ENCODE results near the gene ANKH.

- no peak for TF ChIP-seq BCLAF1 (IDR thresholded peaks at IDR 0.05)
- TF ChIP-seq MXI1 (IDR thresholded peaks at IDR 0.05; ENCODE audit: low read depth, low read length) = no peak
- TF ChIP-seq ATF3 (IDR thresholded peaks at IDR 0.05; ENCODE audit: borderline replicate concordance, extremely low read depth, low read depth, low read length) = no peak
- no peak for TF ChIP-seq CBFB (IDR thresholded peaks at IDR 0.05; ENCODE audit: low read depth)
- TF ChIP-seq GABPA (IDR thresholded peaks at IDR 0.05; ENCODE audit: low read depth) = no peak
- TF ChIP-seq BRCA1 (IDR thresholded peaks at IDR 0.05; ENCODE audit: low read depth, low read length) = no peak
- no peak for TF ChIP-seq SREBF2 (IDR thresholded peaks at IDR 0.05; ENCODE audit: low read length)
- TF ChIP-seq KDM1A (IDR thresholded peaks at IDR 0.05; ENCODE audit: borderline replicate concordance) = no peak
- TF ChIP-seq POLR2A (IDR thresholded peaks at IDR 0.05; ENCODE audit: low read depth, low read length) = no peak
- TF ChIP-seq EP300 (IDR thresholded peaks at IDR 0.05; ENCODE audit: borderline replicate concordance in 1 of 2, control insufficient read depth in 1 of 2, low read depth in 2 of 2, low read length in 2 of 2) = no peak
These were observed 211.6 kb downstream of the ANKH start for GRCh38 chr5:14659821-14660607.

Measured in GM12878 (cell line).